ENCODE results near the gene DARS1. TPM values are rescaled to one million over a fixed set of nuclear protein-coding genes. Genes with fewer than 3 reads are reported as not detected.

DARS1 gene
- total RNA-seq, 1 donor from 2014 or later, result 82.9 TPM

DNA sequence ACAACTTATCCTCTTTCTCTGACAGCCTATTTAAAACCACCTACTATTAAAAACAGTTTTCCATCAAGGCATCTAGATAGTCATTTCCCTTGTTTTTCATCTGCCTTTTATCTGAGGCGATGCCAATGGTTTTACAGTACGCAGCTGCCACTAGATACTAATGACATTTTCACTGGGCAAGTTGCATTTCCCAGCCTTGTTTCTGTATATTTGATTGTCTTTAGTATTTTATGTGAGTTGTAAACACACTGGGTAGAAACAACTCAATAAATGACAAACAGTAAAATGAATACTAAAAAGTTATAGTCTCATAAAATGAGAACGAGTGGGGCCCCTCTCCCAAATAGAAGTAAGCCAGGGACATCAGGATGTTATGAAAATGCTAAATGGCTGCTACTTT is 8.9 kb upstream of the DARS1 start:
- H3K9me3 Mint-ChIP-seq (ENCODE audit: unreplicated experiment), result no peaks in the 10 kb centered on the region
- DNase-seq (ENCODE audit: low spot score), result no peak
- TF ChIP-seq, protein P1, sequence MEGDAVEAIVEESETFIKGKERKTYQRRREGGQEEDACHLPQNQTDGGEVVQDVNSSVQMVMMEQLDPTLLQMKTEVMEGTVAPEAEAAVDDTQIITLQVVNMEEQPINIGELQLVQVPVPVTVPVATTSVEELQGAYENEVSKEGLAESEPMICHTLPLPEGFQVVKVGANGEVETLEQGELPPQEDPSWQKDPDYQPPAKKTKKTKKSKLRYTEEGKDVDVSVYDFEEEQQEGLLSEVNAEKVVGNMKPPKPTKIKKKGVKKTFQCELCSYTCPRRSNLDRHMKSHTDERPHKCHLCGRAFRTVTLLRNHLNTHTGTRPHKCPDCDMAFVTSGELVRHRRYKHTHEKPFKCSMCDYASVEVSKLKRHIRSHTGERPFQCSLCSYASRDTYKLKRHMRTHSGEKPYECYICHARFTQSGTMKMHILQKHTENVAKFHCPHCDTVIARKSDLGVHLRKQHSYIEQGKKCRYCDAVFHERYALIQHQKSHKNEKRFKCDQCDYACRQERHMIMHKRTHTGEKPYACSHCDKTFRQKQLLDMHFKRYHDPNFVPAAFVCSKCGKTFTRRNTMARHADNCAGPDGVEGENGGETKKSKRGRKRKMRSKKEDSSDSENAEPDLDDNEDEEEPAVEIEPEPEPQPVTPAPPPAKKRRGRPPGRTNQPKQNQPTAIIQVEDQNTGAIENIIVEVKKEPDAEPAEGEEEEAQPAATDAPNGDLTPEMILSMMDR (IDR thresholded peaks at IDR 0.05; ENCODE audit: unreplicated experiment), result no peak

DNA sequence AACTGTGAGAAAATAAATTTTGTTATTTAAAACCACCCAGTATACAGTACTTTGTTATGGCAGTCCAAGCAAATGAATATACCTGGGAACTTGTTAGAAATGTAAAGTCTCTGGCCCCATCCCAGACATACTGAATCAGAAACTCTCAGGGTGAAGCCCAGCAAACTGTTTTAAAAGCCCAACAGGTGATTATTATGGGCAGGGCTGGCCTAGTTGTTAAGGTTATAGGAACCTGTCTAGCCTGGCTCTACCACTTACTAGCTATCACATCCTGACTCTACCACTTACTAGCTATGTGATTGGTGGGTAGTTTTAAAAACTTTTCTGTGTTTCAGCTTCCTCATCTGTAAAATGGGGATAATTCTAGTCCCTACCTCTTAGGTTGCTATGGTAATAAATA is 8.0 kb upstream of the DARS1 start:
- H3K27ac Mint-ChIP-seq (ENCODE audit: unreplicated experiment), result no peak overlapping the region
- H3K4me3 Mint-ChIP-seq (ENCODE audit: unreplicated experiment), result no peak overlapping the region
- no peaks in the 10 kb centered on the region for H3K9me3 Mint-ChIP-seq (ENCODE audit: unreplicated experiment)
- no peaks in the 10 kb centered on the region for H3K27me3 Mint-ChIP-seq (ENCODE audit: unreplicated experiment)
- DNase-seq (ENCODE audit: low spot score), result no peak
- TF ChIP-seq, protein P1 (IDR thresholded peaks at IDR 0.05; ENCODE audit: unreplicated experiment), result no peak
- H3K36me3 Mint-ChIP-seq (ENCODE audit: low read depth, unreplicated experiment), result no peaks in the 10 kb centered on the region
- H3K4me1 Mint-ChIP-seq (ENCODE audit: unreplicated experiment), result peaks cover 8% of the 10 kb centered on the region

More for the DNA sequence above, 8.9 kb upstream of the DARS1 start:
- Mint-ChIP-seq H3K36me3 (ENCODE audit: low read depth, unreplicated experiment) (no peaks in the 10 kb centered on the region), H3K4me3 (ENCODE audit: unreplicated experiment) (no peak overlapping the region), H3K27ac (ENCODE audit: unreplicated experiment) (no peak overlapping the region), H3K4me1 (ENCODE audit: unreplicated experiment) (peaks cover 9% of the 10 kb centered on the region), H3K27me3 (ENCODE audit: unreplicated experiment) (no peaks in the 10 kb centered on the region)

DNA sequence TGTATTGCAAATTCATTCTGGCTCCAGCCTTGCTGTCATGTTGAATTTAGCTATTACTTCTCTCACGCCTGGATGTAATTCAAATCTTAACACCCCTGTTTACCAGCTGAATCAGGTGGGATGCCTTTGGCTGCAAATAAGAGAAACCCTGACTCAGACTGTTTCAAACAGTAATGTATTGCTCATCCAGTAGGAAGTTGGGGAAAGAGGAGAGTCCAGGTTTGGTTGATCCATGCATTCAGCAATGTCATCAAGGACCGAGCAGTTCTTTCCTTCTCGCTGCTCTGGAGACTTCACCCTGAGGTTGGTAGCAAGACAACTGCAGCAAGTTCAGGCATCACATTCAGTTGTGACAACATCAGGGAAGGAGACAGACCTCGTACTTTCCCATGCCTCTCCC is 6.4 kb upstream of the DARS1 start:
- Mint-ChIP-seq H3K4me1 (ENCODE audit: unreplicated experiment) (peaks cover 2% of the 10 kb centered on the region), H3K36me3 (ENCODE audit: low read depth, unreplicated experiment) (no peaks in the 10 kb centered on the region)
- no peak for DNase-seq (ENCODE audit: low spot score)

DNA sequence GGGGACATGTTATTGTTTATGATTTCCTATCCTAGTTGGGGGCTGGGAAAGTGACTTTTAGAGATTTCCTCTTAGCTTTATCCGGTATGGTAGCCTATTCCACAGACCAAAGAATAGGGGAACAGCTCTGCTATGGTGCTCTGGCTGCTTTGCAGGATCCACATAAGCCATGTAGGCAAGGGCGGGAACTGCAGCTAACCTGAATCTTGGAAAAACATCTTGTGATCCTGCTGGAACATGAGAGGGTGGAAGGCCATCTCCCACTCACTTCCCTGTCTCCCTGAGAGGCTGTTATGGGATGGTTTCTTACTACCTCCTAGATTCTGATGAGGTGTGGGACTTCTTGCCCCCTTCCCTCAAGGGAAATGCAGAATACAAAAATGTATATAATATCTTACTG is 2.0 kb upstream of the DARS1 start:
- Mint-ChIP-seq H3K4me1 (ENCODE audit: unreplicated experiment) (peaks cover 17% of the 10 kb centered on the region), H3K4me3 (ENCODE audit: unreplicated experiment) (no peak overlapping the region), H3K36me3 (ENCODE audit: low read depth, unreplicated experiment) (peaks cover 7% of the 10 kb centered on the region), H3K27ac (ENCODE audit: unreplicated experiment) (no peak overlapping the region), H3K9me3 (ENCODE audit: unreplicated experiment) (no peaks in the 10 kb centered on the region), H3K27me3 (ENCODE audit: unreplicated experiment) (peaks cover 4% of the 10 kb centered on the region)
- no peak for DNase-seq (ENCODE audit: low spot score)
- TF ChIP-seq, protein P1 (IDR thresholded peaks at IDR 0.05; ENCODE audit: unreplicated experiment), result no peak

More for the DNA sequence above, 6.4 kb upstream of the DARS1 start:
- Mint-ChIP-seq H3K27ac (ENCODE audit: unreplicated experiment) (no peak overlapping the region), H3K4me3 (ENCODE audit: unreplicated experiment) (no peak overlapping the region), H3K9me3 (ENCODE audit: unreplicated experiment) (no peaks in the 10 kb centered on the region), H3K27me3 (ENCODE audit: unreplicated experiment) (no peaks in the 10 kb centered on the region)
- TF ChIP-seq, protein P1 (IDR thresholded peaks at IDR 0.05; ENCODE audit: unreplicated experiment), result no peak

DNA sequence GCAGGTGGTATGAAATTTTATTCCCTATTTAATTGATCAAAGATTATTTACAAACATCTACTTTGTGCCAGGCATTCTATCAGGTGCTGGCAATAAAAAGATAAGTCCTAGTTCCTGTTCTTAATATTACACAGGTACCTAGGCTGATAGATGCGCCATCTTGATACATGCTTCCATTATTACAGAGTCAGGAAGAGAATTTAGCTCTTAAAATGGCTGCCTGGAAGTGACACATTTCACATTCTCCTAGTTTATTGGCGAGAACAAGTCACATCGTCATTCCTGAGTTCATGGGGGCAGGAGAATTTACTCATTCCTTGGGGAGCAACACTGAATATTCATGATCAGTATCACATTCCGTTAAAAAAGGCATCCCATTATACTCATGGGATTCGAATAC is 1.1 kb upstream of the DARS1 start:
- Mint-ChIP-seq H3K27ac (ENCODE audit: unreplicated experiment) (no peak overlapping the region), H3K4me3 (ENCODE audit: unreplicated experiment) (peak overlapping the region; percentile 7), H3K27me3 (ENCODE audit: unreplicated experiment) (peaks cover 4% of the 10 kb centered on the region), H3K9me3 (ENCODE audit: unreplicated experiment) (no peaks in the 10 kb centered on the region), H3K4me1 (ENCODE audit: unreplicated experiment) (peaks cover 17% of the 10 kb centered on the region), H3K36me3 (ENCODE audit: low read depth, unreplicated experiment) (peaks cover 7% of the 10 kb centered on the region)
- no peak for DNase-seq (ENCODE audit: low spot score)
- TF ChIP-seq, protein P1 (IDR thresholded peaks at IDR 0.05; ENCODE audit: unreplicated experiment), result no peak

All from endothelial cell (in vitro differentiated cells).